ENCODE data around the gene EXOC3.

Gene EXOC3

GRCh38 chr5:424301-425110 lies 18.5 kb upstream of the EXOC3 start:
- no peak for DNase-seq (ENCODE audit: extremely low read depth in 1 of 2, low read depth in 1 of 2)

DNA sequence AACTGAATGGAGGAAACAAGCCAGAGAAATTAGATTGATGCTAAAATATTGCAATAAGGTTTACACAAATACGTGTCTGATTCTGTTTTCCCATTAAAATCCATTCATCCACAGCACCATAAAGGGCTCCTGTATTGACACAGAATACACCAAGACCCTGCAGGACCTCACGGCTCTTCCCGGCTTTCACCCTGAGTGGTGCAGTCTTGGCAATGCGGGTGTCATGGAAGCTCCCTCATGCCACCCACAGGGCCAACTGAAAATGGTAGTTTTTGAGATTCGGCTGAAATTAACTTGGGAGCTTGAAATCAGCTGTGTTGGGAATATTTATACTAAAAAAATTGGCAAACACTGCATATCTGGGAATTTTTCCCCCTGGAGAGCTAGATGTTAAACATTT lies 17.3 kb upstream of the EXOC3 start:
- DNase-seq (ENCODE audit: extremely low read depth in 1 of 2, low read depth in 1 of 2): no peak

DNA sequence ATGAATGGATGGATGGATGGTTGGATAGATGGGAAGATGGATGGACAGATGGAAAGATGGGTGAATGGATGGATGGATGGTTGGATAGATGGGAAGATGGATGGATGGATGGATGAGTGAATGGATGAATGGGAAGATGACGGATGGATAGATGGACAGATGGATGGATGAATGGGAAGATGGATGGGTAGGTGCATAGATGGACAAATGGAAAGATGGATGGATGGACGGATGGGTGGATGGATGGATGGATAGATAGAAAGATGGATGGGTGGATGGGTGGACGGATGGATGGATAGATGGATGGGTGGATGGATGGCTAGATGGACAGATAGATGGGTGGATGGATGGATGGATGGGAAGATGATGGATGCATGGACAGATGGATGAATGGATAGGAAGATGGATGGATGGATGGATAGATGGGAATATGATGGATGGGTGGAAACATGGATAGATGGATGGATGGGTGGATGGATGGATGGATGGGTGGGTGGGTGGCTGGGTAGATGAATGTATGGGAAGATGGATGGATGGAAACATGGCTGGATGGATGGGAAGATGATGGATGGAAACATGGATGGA lies 16.5 kb upstream of the EXOC3 start:
- no peak for DNase-seq (ENCODE audit: extremely low read depth in 1 of 2, low read depth in 1 of 2)

DNA sequence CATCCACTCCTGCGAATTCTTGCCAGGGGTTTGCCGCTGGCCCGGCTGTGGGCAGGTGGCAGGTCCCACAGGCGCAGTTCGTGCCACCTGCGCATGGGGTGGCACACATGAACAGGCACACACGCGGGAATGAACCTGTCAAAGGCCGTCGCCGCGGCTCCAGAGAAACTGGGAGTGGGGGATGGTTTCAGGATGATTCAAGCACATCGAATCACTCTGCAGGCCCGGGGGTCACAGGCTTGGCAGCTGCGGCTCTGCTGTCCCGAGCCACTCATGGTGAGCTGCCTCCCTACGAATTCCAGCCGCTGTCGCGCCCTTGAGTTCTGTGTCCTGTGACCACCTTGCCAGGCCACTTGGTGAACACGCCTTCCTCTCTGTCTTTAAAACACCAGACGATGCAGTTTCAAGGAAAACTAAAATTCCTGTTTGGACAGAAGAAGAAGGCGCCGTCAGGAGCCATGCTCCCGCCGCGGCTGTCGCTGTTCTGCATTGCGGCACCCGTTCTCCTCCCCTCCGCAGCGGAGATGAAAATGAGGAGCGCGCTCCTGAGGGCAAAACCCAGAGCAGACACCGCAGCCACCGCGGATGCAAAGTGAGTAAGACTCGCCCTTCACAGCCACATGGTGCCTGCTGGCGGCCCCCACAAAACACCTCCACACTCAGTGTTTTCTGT lies 15.4 kb upstream of the EXOC3 start:
- DNase-seq (ENCODE audit: extremely low read depth in 1 of 2, low read depth in 1 of 2): no peak

DNA sequence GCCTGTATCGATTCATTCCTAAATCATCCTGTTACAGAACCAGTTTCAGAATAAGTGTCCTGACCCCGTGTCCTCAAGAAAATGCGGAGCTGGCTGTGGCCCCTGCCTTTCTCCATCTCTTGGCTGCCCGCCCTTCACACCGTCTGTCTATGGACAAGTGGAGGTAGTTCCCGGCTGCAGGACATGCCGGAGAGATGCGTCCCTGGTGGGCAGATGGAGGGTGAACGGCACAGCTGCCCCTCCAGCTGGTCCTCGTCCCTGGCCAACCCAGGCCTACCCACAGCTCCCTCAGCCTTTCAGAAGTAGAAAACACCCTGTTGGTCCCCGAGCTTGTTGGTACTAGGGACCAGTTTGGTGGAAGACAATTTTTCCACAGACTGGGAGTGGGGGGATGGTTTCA lies 14.8 kb upstream of the EXOC3 start:
- DNase-seq (ENCODE audit: extremely low read depth in 1 of 2, low read depth in 1 of 2): no peak

DNA sequence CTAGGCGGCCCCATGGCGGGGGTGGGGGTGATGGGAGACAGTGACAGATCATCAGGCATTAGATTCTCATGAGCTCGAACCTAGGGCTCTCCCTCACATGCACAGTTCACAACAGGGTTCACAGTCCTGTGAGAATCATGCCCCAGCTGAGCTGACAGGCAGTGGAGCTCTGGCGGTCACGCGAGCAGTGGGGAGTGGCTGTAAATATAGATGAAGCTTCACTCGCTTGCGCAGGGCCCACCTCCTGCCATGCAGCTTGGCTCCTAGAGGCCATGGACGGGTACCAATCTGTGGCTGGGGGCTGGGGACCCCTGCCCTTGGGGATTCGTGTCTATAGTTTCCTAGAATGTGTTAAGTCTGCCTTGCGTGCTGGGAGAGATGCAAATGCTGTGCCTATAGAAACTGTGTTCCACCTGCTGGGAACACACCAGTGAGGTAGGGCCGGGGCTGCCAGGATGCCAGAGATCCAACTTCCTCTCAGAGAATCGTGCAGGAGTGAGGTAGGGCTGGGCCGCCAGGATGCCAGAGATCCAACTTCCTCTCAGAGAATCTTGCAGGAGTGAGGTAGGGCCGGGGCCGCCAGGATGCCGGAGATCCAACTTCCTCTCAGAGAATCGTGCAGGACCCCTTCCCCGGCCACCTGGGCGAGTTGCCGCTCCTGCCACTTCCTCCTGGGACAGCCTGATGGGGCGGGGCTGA lies 14.1 kb upstream of the EXOC3 start:
- no peak for DNase-seq (ENCODE audit: extremely low read depth in 1 of 2, low read depth in 1 of 2)

DNA sequence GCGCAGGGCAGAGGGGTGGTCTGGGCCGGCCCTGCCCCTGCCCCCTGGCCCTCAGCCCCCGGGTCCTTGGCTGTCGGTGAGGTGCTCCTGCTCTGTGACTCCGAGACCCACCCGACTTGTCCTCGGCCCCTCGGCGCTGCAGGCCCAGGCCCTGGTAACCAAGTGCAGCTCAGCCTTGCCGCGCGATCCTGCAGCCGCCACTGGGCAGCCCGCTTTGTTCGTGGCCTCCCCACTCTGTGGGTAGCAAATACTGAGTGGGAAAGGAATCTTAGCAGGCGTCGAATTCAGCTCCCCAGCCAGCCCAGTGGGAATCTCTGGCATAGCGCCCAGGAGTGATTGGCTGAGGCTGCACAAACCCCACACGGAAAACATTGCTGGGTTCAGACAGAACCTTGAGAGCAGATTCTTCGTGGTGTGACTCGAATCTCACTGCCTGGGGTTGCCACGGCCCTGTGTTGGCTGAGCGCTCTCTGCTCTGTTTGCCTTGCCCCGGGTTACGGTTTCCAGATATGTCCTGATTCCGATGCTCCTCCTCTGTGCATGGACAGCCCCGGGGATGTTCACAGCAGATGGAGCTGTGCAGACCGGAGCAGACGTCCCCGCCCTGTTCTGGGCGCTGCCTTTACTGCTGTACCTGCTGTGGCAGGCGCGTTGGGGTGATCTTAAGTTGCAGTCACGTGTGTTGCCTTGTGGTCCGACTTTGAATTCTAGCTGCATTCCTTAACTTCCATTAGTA lies 13.4 kb upstream of the EXOC3 start:
- DNase-seq (ENCODE audit: extremely low read depth in 1 of 2, low read depth in 1 of 2): no peak

DNA sequence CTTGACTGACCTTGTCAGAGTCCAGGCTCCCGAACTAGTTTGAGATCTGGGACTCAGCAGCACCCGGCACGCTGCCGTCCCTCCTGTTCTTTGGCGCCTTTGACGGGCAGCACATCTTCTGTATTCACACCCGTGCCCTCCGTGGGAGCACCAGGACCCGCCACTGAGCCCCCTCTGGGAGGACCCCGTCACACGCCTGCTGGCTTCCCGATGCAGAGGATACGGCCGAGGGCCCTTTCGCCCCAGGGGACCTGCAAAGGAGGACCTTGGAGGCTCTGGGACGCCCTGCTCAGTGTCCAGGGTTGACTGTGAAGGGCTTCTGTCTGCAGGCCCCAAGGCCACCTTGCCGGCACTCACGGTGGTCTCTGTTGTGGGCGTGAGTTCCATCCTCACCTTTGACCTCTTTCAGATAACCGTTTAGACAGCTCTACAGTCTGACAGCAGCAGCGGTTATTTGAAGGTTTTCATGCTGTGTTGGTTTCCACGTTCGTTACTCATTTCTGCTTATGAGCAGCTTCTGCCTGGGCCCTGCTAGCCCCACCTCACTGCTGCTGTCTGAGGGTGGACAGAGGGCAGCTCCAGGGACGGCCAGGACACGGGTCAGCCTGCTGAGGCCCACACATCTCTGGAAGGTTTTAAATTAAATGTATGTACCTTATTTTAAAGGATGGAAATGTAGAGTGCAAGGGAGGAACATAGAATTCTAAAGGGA lies 12.6 kb upstream of the EXOC3 start:
- DNase-seq (ENCODE audit: extremely low read depth in 1 of 2, low read depth in 1 of 2): no peak

- DNase-seq (ENCODE audit: extremely low read depth in 1 of 2, low read depth in 1 of 2): no peak
These were observed 11.8 kb upstream of the EXOC3 start for GRCh38 chr5:431001-431710.

- no peak for DNase-seq (ENCODE audit: extremely low read depth in 1 of 2, low read depth in 1 of 2)
These were observed 11.3 kb upstream of the EXOC3 start for GRCh38 chr5:431711-432050.

- no peak for DNase-seq (ENCODE audit: extremely low read depth in 1 of 2, low read depth in 1 of 2)
These were observed 10.6 kb upstream of the EXOC3 start for GRCh38 chr5:432201-432927.

GRCh38 chr5:432928-433791 lies 9.8 kb upstream of the EXOC3 start:
- no peak for DNase-seq (ENCODE audit: extremely low read depth in 1 of 2, low read depth in 1 of 2)

DNA sequence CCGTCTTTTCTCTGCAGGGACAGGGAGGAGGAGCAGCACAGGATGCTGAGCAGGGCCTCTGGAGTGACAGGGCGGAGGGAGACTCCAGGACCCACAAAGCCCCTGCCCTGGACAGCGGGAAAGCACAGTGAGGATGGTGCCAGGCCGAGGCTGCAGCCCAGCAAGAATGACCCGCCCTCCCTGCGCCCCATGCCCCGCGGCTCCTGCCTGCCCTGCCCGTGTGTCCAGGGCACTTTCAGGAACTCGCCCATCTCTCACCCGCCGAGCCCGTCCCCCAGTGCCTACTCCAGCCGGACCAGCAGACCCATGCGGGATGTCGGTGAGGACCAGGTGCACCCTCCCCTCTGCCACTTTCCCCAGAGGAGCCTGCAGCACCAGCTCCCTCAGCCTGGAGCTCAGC lies 9.1 kb upstream of the EXOC3 start:
- DNase-seq (ENCODE audit: extremely low read depth in 1 of 2, low read depth in 1 of 2): no peak

DNA sequence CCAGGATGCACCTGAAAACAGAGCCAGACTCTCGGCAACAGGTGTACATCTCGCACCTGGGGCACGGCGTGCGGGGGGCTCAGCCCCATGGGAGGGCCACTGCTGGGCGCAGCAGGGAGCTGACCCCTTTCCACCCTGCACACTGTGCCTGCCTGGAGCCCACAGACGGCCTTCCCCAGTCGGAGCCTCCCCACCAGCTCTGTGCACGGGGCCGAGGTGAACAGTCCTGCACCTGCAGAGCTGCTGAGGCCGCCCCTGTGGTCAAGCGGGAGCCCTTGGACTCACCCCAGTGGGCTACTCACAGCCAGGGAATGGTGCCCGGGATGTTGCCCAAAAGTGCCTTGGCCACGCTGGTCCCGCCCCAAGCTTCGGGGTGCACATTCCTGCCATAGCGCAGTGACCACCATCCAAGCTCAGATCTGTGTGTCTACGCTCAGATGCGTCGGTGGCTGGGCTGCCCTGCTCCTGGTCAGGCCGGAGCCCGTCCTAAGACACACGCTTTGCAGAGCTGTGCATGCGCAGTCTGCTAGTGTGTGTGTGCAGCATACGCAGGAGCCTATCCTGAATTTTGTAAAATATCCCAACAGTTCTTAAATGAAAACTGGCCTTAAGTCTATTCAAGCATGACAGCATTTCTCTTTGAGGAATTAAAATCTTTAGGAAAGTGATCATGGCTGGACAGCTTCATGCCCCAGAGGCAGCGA lies 8.4 kb upstream of the EXOC3 start:
- no peak for DNase-seq (ENCODE audit: extremely low read depth in 1 of 2, low read depth in 1 of 2)

- DNase-seq (ENCODE audit: extremely low read depth in 1 of 2, low read depth in 1 of 2): no peak
These were observed 7.7 kb upstream of the EXOC3 start for GRCh38 chr5:435156-435790.

DNA sequence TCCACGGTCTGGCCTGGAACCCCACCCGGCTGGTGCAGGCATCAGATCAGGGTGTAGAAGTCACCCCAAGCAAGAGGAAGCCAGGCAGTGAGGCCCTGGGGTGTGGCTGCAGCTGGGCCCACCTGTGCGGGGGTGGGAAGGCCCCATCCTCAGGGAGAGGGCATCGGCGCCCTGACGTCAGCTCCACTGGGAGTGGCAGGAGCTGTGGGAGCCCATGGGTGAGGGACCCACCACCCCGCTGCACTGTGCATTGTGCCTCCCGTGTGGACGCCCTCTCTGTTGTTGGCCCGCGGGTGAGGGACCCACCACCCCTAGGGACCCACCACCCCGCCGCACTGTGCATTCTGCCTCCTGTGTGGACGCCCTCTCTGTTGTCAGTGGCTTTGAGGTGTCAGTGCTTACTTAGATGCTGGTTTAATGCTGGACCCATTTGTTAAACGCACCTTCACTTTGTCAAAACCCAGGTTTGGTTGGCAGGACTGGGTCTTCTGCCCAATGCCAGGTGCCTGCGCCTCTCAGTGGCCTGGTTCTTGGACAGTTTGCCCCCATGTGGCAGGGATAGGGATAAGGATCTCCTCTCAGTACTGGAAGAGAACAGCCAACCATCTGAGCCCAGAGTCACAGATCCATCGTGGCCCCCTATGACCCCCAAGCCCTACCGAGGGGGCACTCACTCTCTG lies 6.9 kb upstream of the EXOC3 start:
- no peak for DNase-seq (ENCODE audit: extremely low read depth in 1 of 2, low read depth in 1 of 2)

DNA sequence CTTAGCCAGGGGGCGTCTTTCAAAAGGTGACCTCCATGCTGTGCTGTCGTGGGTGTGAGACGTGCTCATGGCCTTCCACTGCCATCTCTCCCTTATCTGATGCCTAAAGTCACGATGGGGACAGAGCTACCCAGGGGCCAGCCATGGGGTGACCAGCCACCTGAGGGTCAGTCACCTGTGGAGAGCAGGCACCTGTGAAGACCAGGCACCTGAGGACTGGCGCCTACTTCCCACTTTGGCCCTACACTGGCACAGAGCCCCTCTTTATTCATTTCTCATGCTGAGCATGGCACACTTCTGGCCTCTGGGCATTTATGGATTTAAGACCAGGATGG lies 6.4 kb upstream of the EXOC3 start:
- DNase-seq (ENCODE audit: extremely low read depth in 1 of 2, low read depth in 1 of 2): no peak

Data from activated CD8-positive, alpha-beta memory T cell treated with anti-CD3 and anti-CD28 coated beads for 1 hour (primary cell).